ENCODE data around the gene CLDN1.
A peak's percentile ranks its signal among the peaks of the same experiment; 100 is the strongest.

The CLDN1 gene, protein sequence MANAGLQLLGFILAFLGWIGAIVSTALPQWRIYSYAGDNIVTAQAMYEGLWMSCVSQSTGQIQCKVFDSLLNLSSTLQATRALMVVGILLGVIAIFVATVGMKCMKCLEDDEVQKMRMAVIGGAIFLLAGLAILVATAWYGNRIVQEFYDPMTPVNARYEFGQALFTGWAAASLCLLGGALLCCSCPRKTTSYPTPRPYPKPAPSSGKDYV

GRCh38 chr3:190321789-190322603 is at the start of gene CLDN1:
TSS of gene CLDN1 (minus strand) at chr3:190322446. CDS start at chr3:190322206, 240 bp downstream.
- peak; percentile 75 for DNase-seq

DNA sequence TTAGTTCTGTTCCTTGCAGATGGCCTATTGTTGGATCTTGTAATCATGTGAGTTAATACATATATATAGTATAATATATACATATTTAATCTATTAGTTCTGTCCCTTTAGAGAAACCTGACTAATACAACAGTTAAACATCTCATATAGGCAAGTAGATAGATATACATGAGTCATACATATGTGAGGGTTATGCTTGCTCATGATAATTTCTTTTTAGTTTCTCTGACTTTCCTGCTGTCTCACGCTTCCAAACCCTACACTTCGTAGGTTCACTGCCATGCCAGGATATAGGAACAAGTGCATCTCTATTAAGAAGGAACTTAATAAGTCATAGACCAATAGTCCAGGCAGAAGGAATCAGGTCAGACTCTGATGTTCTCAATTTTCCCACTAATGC is 48.9 kb upstream of the CLDN1 start:
- no peak for DNase-seq

DNA sequence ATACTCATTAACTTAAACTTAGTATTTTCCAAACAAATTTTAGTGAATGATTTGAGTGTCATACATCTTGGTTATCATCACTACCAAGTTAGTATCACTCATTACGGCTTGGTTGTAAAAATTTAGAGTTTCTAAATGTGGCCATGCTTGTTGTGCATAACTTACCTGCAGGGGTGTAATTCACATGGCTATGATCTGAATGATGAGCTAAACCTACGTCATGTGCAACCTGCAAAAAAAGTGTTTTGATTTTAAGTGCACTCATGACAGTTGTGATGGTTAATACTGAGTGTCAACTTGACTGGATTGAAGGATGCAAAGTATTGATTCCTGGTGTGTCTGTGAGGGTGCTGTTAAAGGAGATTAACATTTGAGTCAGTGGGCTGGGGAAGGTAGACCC is 48.1 kb upstream of the CLDN1 start:
- no peak for DNase-seq

GRCh38 chr3:190369668-190370295 is 47.5 kb upstream of the CLDN1 start:
- DNase-seq = no peak

- no peak for DNase-seq
Measured at GRCh38 chr3:190368881-190369280, 46.6 kb upstream of the CLDN1 start.

DNA sequence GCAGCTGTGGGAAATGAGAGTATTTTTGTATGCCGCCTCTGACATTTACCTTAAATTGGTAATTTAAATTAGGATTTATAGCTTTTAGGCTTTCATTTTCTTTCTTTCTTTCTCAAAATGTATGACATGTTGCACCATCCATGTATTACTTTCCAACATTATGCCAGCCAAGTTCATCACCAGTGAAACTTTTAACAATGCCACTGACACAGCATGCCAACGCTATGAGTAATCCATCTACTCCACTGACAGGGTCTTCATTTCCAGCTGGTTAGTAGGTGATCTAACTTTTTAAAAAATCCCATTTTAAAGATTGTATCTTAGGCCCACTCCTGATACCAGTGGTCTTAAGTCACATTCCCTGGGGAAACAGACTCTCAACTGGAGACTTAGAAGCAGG is 43.9 kb upstream of the CLDN1 start:
- no peak for DNase-seq

GRCh38 chr3:190362258-190362657 is 40.0 kb upstream of the CLDN1 start:
- no peak for DNase-seq

DNA sequence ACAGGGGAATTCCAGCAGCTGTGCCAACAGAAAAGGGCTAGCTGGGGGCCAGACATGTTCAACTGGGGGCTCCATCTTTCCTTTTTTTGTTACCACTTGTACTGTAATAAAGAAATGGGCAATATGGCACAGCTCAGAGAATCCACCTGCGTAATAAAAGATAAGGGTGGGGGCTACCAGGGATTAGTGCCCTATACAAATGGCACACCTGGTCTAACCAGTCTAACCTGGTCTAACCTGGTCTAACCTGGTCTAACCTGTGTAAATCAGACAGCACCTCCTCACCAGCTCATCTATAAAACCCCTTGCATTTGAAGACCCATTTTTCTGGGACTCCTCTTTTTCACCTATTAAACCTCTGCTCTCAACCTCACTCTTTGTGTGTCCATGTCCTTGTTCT is 39.5 kb upstream of the CLDN1 start:
- DNase-seq = no peak

DNA sequence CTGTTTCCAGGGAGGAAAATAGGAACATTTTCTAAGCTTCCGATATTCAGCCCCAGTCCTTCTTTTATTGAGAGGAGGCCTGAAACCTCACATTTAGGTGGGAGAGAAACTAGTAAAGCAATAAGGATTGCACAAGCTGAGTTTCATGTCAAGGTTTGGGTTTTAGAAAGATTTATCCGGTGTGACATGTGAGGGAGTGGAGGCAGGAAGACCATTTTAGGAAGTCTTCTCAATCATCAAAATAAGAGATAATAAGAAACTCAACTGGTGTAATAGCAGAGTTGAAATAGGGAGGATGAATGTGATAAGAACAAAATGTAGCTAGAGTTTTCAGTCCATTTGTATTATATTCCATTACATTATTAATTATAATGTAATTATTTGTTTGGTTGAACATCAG is 38.0 kb upstream of the CLDN1 start:
- no peak for DNase-seq

DNA sequence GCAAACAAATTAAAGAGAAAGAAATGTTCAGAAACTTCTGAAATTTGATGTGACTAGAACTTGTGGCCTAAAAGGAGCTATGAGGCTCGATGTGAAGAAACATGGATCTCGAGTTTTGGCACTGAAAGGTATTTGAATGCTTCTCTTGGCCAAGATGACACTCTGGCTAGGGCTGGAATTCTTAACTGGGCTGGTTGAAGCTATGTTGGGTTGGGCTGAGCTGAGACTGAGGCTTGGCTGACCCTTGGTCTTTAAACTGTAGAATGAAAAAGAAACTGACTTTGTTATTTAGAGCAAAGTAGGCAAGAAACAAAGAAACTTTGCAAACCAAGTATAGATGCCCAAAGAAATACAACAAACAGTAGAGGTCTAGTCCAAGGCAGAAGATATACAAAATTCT is 37.6 kb upstream of the CLDN1 start:
- no peak for DNase-seq

DNA sequence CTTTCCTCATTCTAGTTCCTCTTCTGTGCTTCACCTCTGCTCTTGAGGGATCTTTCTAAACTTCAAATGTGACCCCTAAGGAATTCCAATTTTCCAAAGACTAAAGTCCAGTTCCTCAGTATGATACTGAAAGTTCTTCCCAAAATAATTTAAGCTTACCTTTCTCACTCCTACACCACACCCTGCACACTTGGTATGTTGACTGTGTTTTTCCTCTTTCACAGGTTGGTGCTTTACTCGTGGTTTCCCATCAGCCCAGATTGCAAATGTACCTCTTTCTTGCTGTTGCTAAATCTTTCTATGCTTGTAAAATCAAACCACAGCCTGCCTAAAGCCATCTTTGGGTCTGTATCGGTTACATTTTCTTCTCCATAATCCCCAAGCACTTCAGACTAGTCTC is 35.2 kb upstream of the CLDN1 start:
- no peak for DNase-seq

- no peak for DNase-seq
Measured at GRCh38 chr3:190356246-190356645, 34.0 kb upstream of the CLDN1 start.

- no peak for DNase-seq
Measured at GRCh38 chr3:190352861-190353457, 30.7 kb upstream of the CLDN1 start.

DNA sequence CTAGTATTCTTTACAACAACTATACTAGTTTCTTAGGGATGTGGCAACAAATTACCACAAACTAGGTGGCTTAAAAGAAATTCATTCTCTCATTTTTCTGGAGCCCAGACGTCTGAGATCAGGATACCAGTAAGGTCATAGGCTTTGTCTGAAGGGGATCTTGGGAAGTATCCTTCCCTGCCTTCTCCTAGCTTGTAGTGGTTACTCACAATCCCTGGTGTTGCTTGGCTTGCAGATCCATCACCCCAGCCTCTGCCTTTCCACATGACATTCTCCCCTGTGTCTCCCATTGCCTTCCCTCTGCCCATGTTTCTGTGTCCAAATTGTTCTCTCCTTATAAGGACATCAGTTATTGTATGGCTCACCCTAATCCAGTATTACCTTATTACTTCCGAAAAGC is 24.3 kb upstream of the CLDN1 start:
- no peak for DNase-seq

DNA sequence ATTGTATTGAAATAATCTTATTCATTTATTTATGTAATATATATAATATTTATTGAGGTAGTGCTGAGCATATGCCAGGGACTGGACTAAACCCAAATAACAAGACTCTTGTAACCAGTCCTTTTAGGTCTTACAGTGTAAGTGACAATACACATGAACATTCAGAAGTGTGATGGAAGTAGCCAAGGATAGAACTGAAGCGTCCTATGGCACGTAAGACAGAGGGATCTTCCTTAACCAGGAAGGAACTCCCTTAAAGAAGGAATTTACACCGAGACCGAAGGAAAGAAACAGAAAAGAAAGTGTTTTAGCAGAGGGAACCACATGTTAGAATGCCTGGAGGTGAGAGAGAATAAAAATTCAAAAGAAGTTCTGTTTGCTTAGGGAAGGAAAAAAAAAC is 23.6 kb upstream of the CLDN1 start:
- no peak for DNase-seq

DNA sequence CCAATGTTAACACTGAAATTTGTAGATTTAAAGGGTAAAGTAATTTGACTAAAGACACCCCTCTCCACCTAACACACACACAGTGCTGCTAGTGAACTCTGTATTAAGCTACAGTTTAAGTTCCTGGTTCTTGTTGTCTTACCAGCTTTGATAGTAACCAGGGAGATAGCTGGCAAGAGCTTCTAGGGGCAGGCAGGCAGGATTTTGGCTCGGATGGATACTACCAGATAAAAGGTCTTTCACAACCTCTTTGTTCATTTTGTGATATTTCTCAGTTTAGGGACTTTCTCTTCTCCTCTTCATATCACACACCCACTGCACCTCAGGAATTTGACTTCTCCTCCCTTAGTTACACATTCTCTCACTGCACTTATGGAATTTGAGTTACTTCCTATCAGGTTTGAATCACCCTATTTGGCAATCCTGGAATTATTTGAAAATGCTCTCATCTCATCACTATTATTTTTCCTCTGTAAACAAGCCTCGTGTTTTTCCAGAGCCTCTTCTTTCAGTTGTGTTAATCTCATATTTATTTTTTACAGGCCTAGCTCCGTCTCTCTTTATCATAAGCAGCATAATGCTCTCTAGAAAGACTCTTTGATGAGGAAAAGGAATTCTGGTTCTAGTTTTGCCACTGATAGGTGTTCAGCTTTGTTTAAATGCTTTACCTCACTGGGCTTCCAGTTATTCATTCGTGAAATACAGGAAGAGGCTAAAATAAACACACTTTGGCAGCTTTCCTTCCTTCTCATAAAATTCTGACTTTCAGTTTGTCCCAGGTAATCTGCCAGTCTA is 23.0 kb upstream of the CLDN1 start:
- no peak for DNase-seq

DNA sequence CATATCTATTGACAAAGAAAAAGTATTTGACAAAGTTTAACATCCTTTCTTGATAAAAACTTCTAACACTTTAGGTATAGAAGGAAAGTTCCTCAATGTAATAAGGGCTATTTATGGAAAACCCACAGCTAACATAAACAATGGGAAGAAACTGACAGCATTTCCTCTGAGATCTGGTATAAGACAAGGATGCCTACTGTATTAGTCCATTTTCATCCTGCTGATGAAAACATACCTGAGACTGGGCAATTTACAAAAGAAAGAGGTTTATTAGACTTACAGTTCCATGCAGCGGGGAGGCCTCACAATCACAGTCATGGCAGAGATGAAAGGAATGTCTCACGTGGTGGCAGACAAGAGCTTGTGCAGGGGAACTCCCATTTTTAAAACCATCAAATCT is 17.8 kb upstream of the CLDN1 start:
- no peak for DNase-seq

GRCh38 chr3:190339130-190339529 is 16.9 kb upstream of the CLDN1 start:
- no peak for DNase-seq

GRCh38 chr3:190338717-190339116 is 16.5 kb upstream of the CLDN1 start:
- no peak for DNase-seq

DNA sequence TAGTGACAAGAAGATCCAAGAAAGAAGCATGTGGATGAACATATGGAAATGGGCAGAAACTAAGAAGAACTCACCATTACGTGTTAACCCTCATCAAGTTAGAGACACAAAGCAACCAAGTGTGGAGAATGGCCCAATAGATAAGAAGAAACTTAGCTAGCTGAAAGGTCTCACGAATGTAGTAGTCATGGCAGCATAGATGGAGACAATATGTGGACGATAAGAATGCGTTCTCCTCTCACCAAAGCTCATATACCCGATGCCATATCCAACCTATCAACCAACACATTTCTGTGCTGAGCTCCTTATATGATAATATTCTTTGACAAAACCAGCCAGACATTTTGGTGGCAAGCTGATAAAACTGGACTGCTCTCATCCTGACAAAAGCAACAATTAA is 15.1 kb upstream of the CLDN1 start:
- no peak for DNase-seq

DNA sequence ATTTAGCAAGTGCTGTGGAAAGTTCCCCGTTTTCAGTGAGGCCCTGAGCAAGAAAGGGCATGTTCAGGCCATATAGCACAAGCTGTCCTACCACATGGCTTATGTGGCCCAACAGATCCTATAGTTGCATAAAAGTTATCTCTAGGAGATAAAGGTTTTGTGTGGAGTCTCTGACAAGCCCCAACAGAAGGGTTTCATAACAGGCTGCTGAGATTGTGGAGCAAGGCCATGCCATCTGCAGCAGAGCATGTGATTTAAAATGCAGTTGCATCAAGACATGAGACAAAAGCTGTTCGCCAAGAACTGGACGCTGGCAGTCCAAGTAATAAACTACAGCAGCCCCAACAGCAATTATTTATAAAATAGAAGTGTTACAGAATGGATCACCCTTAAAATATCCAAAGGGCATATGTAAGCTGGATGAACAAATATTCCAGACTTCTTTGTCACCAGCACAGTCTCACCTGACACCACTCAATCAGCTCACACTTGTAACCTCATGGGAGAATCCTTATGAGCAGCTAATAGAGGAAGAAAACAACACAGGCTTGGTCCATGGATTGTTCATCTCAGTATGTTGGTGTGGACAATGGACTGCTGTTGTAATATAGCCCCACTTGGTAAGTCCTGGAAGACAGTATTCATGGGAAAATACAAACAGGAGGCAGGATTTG is 14.4 kb upstream of the CLDN1 start:
- DNase-seq = no peak

DNA sequence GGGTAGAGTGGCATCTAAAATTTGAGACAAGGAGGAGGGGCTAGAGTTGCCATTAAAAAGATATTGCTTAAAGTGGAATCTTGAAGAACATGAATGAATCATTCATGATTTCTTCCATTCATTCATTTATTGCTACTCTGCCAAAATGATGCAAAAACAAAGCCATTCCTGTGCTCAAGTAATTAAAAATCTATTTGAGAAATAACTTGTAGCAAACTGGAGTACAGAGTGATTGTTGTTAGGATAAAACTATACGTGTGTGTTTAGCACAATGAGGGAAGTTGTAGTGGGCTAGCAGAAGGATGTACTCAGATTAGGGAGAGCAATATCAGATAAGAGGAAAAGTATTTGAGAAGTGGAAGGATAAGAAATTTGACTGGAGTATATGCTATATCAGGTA is 11.7 kb upstream of the CLDN1 start:
- no peak for DNase-seq
